HepG2 (cell line): ENCODE results near the gene MAMLD1. TPM values are rescaled to one million over a fixed set of nuclear protein-coding genes. Genes with fewer than 3 reads are reported as not detected.

ENCODE experiments used
- AHR ChIP-seq: IDR thresholded peaks from 2 replicates; pipeline ENCODE4 v1.6.1; 2018; ENCODE audit warnings: missing genetic modification reagents, missing compliant biosample characterization
- CHD4 ChIP-seq: fragments of 200-600 bp; sonication (generic); IDR thresholded peaks from 2 replicates; pipeline ENCODE4 v1.7.0; 2017; ENCODE audit warnings: mild to moderate bottlenecking, low read length, borderline replicate concordance
- CREBL2 ChIP-seq: sonication (generic); formaldehyde crosslinking; IDR thresholded peaks from 2 replicates; pipeline ENCODE4 v1.8.1; 2023; ENCODE audit warnings: missing genetic modification reagents, mild to moderate bottlenecking, borderline replicate concordance
- FOSL1 ChIP-seq: sonication (generic); formaldehyde crosslinking; IDR thresholded peaks from 2 replicates; pipeline ENCODE4 v1.9.0; 2021; ENCODE audit warnings: missing genetic modification reagents, borderline replicate concordance
- HCFC1 ChIP-seq: fragments of 150-350 bp; IDR thresholded peaks from 2 replicates; pipeline ENCODE4 v1.6.1; 2014; ENCODE audit warnings: low read depth, low read length
- HMGA1 ChIP-seq: sonication (generic); formaldehyde crosslinking; conservative IDR thresholded peaks from 2 replicates; pipeline ENCODE4 v1.4.0; 2020; ENCODE audit warnings: missing genetic modification reagents
- KDM5A ChIP-seq: fragments of 200-600 bp; sonication (generic); IDR thresholded peaks from 2 replicates; pipeline ENCODE4 v1.7.0; 2018; ENCODE audit warnings: antibody characterized with exemption, mild to moderate bottlenecking, low read length, borderline replicate concordance
- MTERF4 ChIP-seq: sonication (generic); formaldehyde crosslinking; IDR thresholded peaks from 2 replicates; pipeline ENCODE4 v1.8.0; 2023; ENCODE audit warnings: mild to moderate bottlenecking, missing genetic modification reagents
- NONO ChIP-seq, 2 experiments: fragments of 450-650 bp in 1 of 2; sonication (generic) in 1 of 2; formaldehyde crosslinking in 1 of 2; IDR thresholded peaks in 1 of 2; conservative IDR thresholded peaks in 1 of 2; 2 replicates each; pipeline versions ENCODE4 v1.6.1 to v1.8.0; 2017 to 2022; ENCODE audit warnings: mild to moderate bottlenecking in 1 of 2, missing genetic modification reagents in 1 of 2, moderate library complexity in 1 of 2
- NR2F2 ChIP-seq: IDR thresholded peaks from 2 replicates; pipeline ENCODE4 v1.6.1; 2012; ENCODE audit warnings: low read depth, inconsistent platforms, borderline replicate concordance
- PRDM4 ChIP-seq: sonication (generic); formaldehyde crosslinking; IDR thresholded peaks from 2 replicates; pipeline ENCODE4 v1.9.0; 2021; ENCODE audit warnings: missing genetic modification reagents, borderline replicate concordance
- RBM39 ChIP-seq: fragments of 200-400 bp; formaldehyde crosslinking; IDR thresholded peaks from one replicate; pipeline ENCODE4 v1.6.1; 2018; ENCODE audit warnings: antibody characterized with exemption, mild to moderate bottlenecking, low read depth, low read length; ENCODE audit not compliant: poor library complexity, severe bottlenecking
- RXRB ChIP-seq: IDR thresholded peaks from 2 replicates; pipeline ENCODE4 v1.6.1; 2016; ENCODE audit warnings: borderline replicate concordance, missing genetic modification reagents, missing compliant biosample characterization
- SIX4 ChIP-seq: sonication (generic); formaldehyde crosslinking; IDR thresholded peaks from 2 replicates; pipeline ENCODE4 v1.4.0; 2020; ENCODE audit warnings: missing genetic modification reagents
- SMC3 ChIP-seq: IDR thresholded peaks from 2 replicates; pipeline ENCODE4 v1.6.1; 2011; ENCODE audit warnings: low read length, improper control_type of control experiment
- TBP ChIP-seq: sonication (generic); formaldehyde crosslinking; IDR thresholded peaks from 2 replicates; pipeline ENCODE4 v1.5.0; 2020; ENCODE audit warnings: missing genetic modification reagents
- TSC22D2 ChIP-seq: sonication (generic); formaldehyde crosslinking; IDR thresholded peaks from 2 replicates; pipeline ENCODE4 v1.5.1; 2020; ENCODE audit warnings: missing genetic modification reagents, mild to moderate bottlenecking, borderline replicate concordance
- USF2 ChIP-seq, 2 experiments: sonication (generic) in 1 of 2; formaldehyde crosslinking in 1 of 2; IDR thresholded peaks; 2 replicates each; pipeline versions ENCODE4 v1.5.1 to v1.6.1; 2011 to 2020; ENCODE audit warnings: borderline replicate concordance in 1 of 2, low read depth in 1 of 2, low read length in 1 of 2, mild to moderate bottlenecking in 1 of 2, missing genetic modification reagents in 1 of 2, moderate library complexity in 1 of 2
- ZBTB25 ChIP-seq: IDR thresholded peaks from 2 replicates; pipeline ENCODE4 v1.6.1; 2018; ENCODE audit warnings: missing genetic modification reagents
- ZBTB3 ChIP-seq: sonication (generic); formaldehyde crosslinking; IDR thresholded peaks from 2 replicates; pipeline ENCODE4 v1.4.0; 2020; ENCODE audit warnings: low read depth, mild to moderate bottlenecking, moderate library complexity, missing genetic modification reagents, borderline replicate concordance
- ZMYM4 ChIP-seq: sonication (generic); formaldehyde crosslinking; IDR thresholded peaks from 2 replicates; pipeline ENCODE4 v1.8.1; 2023; ENCODE audit warnings: mild to moderate bottlenecking, missing genetic modification reagents
- ZNF547 ChIP-seq: sonication (generic); formaldehyde crosslinking; IDR thresholded peaks from 2 replicates; pipeline ENCODE4 v1.5.1; 2020; ENCODE audit warnings: mild to moderate bottlenecking, missing genetic modification reagents
- polyA plus RNA-seq, 8 experiments: library from polyadenylated mRNA; depleted of rRNA in 3 of 8; stranded (reverse) in 7 of 8; unstranded in 1 of 8; fragments of >200 nt; fragmentation: Illumina TruSeq in 4 of 8; extraction: Trizol in 4 of 8; gene quantifications; 2 replicates each; pipeline versions ENCODE4 v1.2.1 to v1.2.3, GENCODE V29; 2011 to 2016; ENCODE audit warnings: low read depth in 4 of 8, missing spikeins in 1 of 8, mixed read lengths in 1 of 8; ENCODE audit not compliant: insufficient read depth in 1 of 8
- total RNA-seq, 5 experiments: library from RNA; depleted of rRNA; stranded (reverse); fragments of >200 nt; fragmentation: Illumina TruSeq; extraction: Trizol; gene quantifications; 2 replicates each; pipeline ENCODE4 v1.2.3, GENCODE V29; 2016; ENCODE audit warnings: low read depth in 1 of 5

The MAMLD1 gene
- total and polyA plus RNA-seq, 2 of the 13 experiments (the other 11 are each of a cell fraction or from before 2014, with no cell fraction given): not detected

GRCh38 chrX:150547375-150548115, 184.4 kb downstream of the MAMLD1 start (continued):
- TF ChIP-seq USF2 (IDR thresholded peaks at IDR 0.05; ENCODE audit: low read depth, low read length) (peak; percentile 72), USF2 (CRISPR knock-in tag; IDR thresholded peaks at IDR 0.05; ENCODE audit: borderline replicate concordance) (peak; percentile 95; the same call in 1 of the 2 replicates), ZMYM4 (CRISPR knock-in tag) (no peak), HCFC1 (no peak), KDM5A (no peak), PRDM4 (CRISPR knock-in tag) (no peak), ZNF547 (no peak), TBP (no peak), NR2F2 (no peak), AHR (CRISPR knock-in tag) (no peak), ZBTB3 (CRISPR knock-in tag) (no peak), TSC22D2 (CRISPR knock-in tag) (no peak), CREBL2 (CRISPR knock-in tag) (no peak), CHD4 (no peak), NONO (IDR thresholded peaks at IDR 0.05) (no peak), NONO (CRISPR knock-in tag; conservative IDR thresholded peaks at IDR 0.05) (no peak), RXRB (CRISPR knock-in tag) (no peak), FOSL1 (CRISPR knock-in tag) (no peak), MTERF4 (no peak), SIX4 (CRISPR knock-in tag) (no peak), SMC3 (no peak), HMGA1 (no peak), RBM39 (no peak), ZBTB25 (CRISPR knock-in tag) (0 out of 2 replicates have a peak, but pooled peaks have one; percentile 30)
